Endodermal cell (in vitro differentiated cells): Measurements from ENCODE around the gene WNT5A. TPM values are rescaled to one million over a fixed set of nuclear protein-coding genes. Genes with fewer than 3 reads are reported as not detected.

Experiments
- DNase-seq: peaks from one replicate; pipeline ENCODE4 v3.0.0-alpha.2; 2017
- H3K27ac ChIP-seq: 2 replicates; pipeline ENCODE4 v1.5.1; 2013; ENCODE audit warnings: mild to moderate bottlenecking, low read depth, low read length, moderate library complexity
- H3K27me3 ChIP-seq: 2 replicates; pipeline ENCODE4 v1.6.1; 2013; ENCODE audit warnings: mild to moderate bottlenecking, low read length, moderate library complexity; ENCODE audit not compliant: insufficient read depth, control insufficient read depth, poor library complexity, severe bottlenecking
- H3K36me3 ChIP-seq: 2 replicates; pipeline ENCODE4 v1.7.0; 2013; ENCODE audit warnings: mild to moderate bottlenecking, low read length, moderate library complexity; ENCODE audit not compliant: control insufficient read depth, insufficient read depth
- H3K4me1 ChIP-seq: one replicate; pipeline ENCODE4 v1.7.0; 2013; ENCODE audit warnings: low read length; ENCODE audit not compliant: control insufficient read depth, insufficient read depth
- H3K4me3 ChIP-seq: 2 replicates; pipeline ENCODE4 v1.5.1; 2013; ENCODE audit warnings: mild to moderate bottlenecking, low read length, moderate library complexity
- H3K9ac ChIP-seq: 2 replicates; pipeline ENCODE4 v1.6.1; 2013; ENCODE audit warnings: mild to moderate bottlenecking, low read length, moderate library complexity; ENCODE audit not compliant: poor library complexity, severe bottlenecking; ENCODE audit errors: extremely low read depth
- H3K9me3 ChIP-seq: 2 replicates; pipeline ENCODE4 v1.6.1; 2013; ENCODE audit warnings: mild to moderate bottlenecking, low read length, moderate library complexity; ENCODE audit not compliant: control insufficient read depth
- H3K27ac Mint-ChIP-seq: 2 replicates; pipeline ENCODE4 v1.8.0; 2020; ENCODE audit warnings: mixed read lengths
- H3K27me3 Mint-ChIP-seq: 2 replicates; pipeline ENCODE4 v1.8.0; 2021; ENCODE audit warnings: mild to moderate bottlenecking, mixed read lengths; ENCODE audit not compliant: insufficient read depth
- H3K36me3 Mint-ChIP-seq: 2 replicates; pipeline ENCODE4 v1.8.0; 2020; ENCODE audit warnings: low read depth, mixed read lengths
- H3K4me1 Mint-ChIP-seq: 2 replicates; pipeline ENCODE4 v1.8.0; 2020; ENCODE audit warnings: mixed read lengths
- H3K4me3 Mint-ChIP-seq: 2 replicates; pipeline ENCODE4 v1.8.0; 2020; ENCODE audit warnings: mild to moderate bottlenecking, moderate library complexity, mixed read lengths
- H3K9me3 Mint-ChIP-seq: 2 replicates; pipeline ENCODE4 v1.8.0; 2020; ENCODE audit warnings: mild to moderate bottlenecking, mixed read lengths
- CTCF ChIP-seq: fragments of 200-600 bp; sonication (generic); conservative IDR thresholded peaks from 2 replicates; pipeline ENCODE4 v1.5.0; 2021; ENCODE audit warnings: antibody characterized with exemption, mild to moderate bottlenecking
- WGBS, 2 experiments: methylation state at CpG; one replicate each; pipeline versions ENCODE4 v1.1.5 to v1.1.7; 2013; ENCODE audit warnings: missing lambda C conversion rate in 2 of 2, mixed read lengths in 1 of 2; ENCODE audit not compliant: insufficient coverage in 1 of 2, insufficient read length in 1 of 2; 5-methylcytosine and 5-hydroxymethylcytosine counted together
- total RNA-seq, 2 donors: library from RNA; stranded (reverse); fragmentation: NEBNext Ultra II Directional in 1 of 2; extraction: Animal tissue kit (Norgen Biotek cat#: 25700) in 1 of 2; gene quantifications; 2 replicates in 1 of 2; 3 replicates in 1 of 2; pipeline ENCODE4 v1.2.1, GENCODE V29; 2021

Gene WNT5A
- total RNA-seq, 2 donors from 2014 or later, result 0.92 to 1.4 TPM

GRCh38 chr3:55440104-55440708 lies 46.9 kb downstream of the WNT5A start:
- Histone ChIP-seq H3K9ac (no peak overlapping the region), H3K4me1 (no peaks in the 10 kb centered on the region), H3K27ac (no peak overlapping the region), H3K27me3 (peaks cover 33% of the 10 kb centered on the region), H3K4me3 (no peak overlapping the region), H3K9me3 (no peaks in the 10 kb centered on the region), H3K36me3 (no peaks in the 10 kb centered on the region)
- no peak for TF ChIP-seq CTCF
- H3K27ac Mint-ChIP-seq, result no peak overlapping the region
- no peak overlapping the region for H3K4me3 Mint-ChIP-seq
- H3K27me3 Mint-ChIP-seq, result peaks cover 31% of the 10 kb centered on the region
- H3K36me3 Mint-ChIP-seq, result no peaks in the 10 kb centered on the region
- no peaks in the 10 kb centered on the region for H3K9me3 Mint-ChIP-seq
- WGBS, 2 experiments, result 82 to 83% methylated on average over 1 to 2 of the region's 2 CpGs
- H3K4me1 Mint-ChIP-seq, result no peaks in the 10 kb centered on the region
- no peak for DNase-seq

- Histone ChIP-seq H3K9me3 (no peaks in the 10 kb centered on the region), H3K4me3 (no peak overlapping the region), H3K4me1 (no peaks in the 10 kb centered on the region), H3K36me3 (no peaks in the 10 kb centered on the region), H3K9ac (no peak overlapping the region), H3K27me3 (peaks cover 28% of the 10 kb centered on the region), H3K27ac (no peak overlapping the region)
- Mint-ChIP-seq H3K36me3 (no peaks in the 10 kb centered on the region), H3K4me3 (no peak overlapping the region), H3K27me3 (peaks cover 26% of the 10 kb centered on the region), H3K27ac (no peak overlapping the region), H3K4me1 (no peaks in the 10 kb centered on the region), H3K9me3 (no peaks in the 10 kb centered on the region)
- no peak for TF ChIP-seq CTCF
- WGBS, 2 experiments, result 90 to 92% methylated on average over 3 of the region's 3 CpGs
- DNase-seq, result no peak
Observed at GRCh38 chr3:55439657-55440056, 47.4 kb downstream of the WNT5A start.

- H3K36me3 ChIP-seq, result no peaks in the 10 kb centered on the region
- Mint-ChIP-seq H3K27me3 (peaks cover 20% of the 10 kb centered on the region), H3K27ac (no peak overlapping the region), H3K9me3 (no peaks in the 10 kb centered on the region), H3K4me1 (no peaks in the 10 kb centered on the region), H3K4me3 (no peak overlapping the region), H3K36me3 (no peaks in the 10 kb centered on the region)
- H3K4me3 ChIP-seq, result no peak overlapping the region
- no peak for DNase-seq
- H3K27ac ChIP-seq, result no peak overlapping the region
- no peak overlapping the region for H3K9ac ChIP-seq
- H3K9me3 ChIP-seq, result no peaks in the 10 kb centered on the region
- peaks cover 1% of the 10 kb centered on the region for H3K27me3 ChIP-seq
- H3K4me1 ChIP-seq, result no peaks in the 10 kb centered on the region
- TF ChIP-seq CTCF, result no peak
Observed at GRCh38 chr3:55436644-55437043, 50.5 kb downstream of the WNT5A start.
